NT2/D1 (cell line): ENCODE results near the gene NRDE2.

Experiments used
- DNase-seq: peaks from one replicate; pipeline ENCODE4 v3.0.0-alpha.2; 2011; ENCODE audit warnings: low read depth, low spot score
- H3K27me3 ChIP-seq: 2 replicates; pipeline ENCODE4 v1.6.0; 2011; ENCODE audit warnings: mild to moderate bottlenecking; ENCODE audit not compliant: insufficient read length, insufficient read depth
- H3K36me3 ChIP-seq: 2 replicates; pipeline ENCODE4 v1.6.1; 2011; ENCODE audit warnings: mild to moderate bottlenecking, low read length, mixed read lengths; ENCODE audit not compliant: insufficient read depth, insufficient read length
- H3K4me1 ChIP-seq: 2 replicates; pipeline ENCODE4 v1.5.1; 2011; ENCODE audit not compliant: insufficient read depth, insufficient read length
- H3K4me3 ChIP-seq: 2 replicates; pipeline ENCODE4 v1.5.1; 2011; ENCODE audit warnings: low read depth; ENCODE audit not compliant: insufficient read length
- H3K9ac ChIP-seq: 2 replicates; pipeline ENCODE4 v1.6.0; 2011; ENCODE audit warnings: low read depth; ENCODE audit not compliant: insufficient read length
- H3K9me3 ChIP-seq: 2 replicates; pipeline ENCODE4 v1.5.1; 2011; ENCODE audit warnings: mild to moderate bottlenecking, low read length; ENCODE audit not compliant: insufficient read depth
- SUZ12 ChIP-seq: IDR thresholded peaks from 2 replicates; pipeline ENCODE4 v1.6.1; 2011; ENCODE audit not compliant: insufficient read length, insufficient read depth; ENCODE audit errors: extremely low read depth
- YY1 ChIP-seq: IDR thresholded peaks from 2 replicates; pipeline ENCODE4 v1.6.1; 2011; ENCODE audit not compliant: insufficient read length, insufficient read depth
- ZNF274 ChIP-seq: IDR thresholded peaks from 2 replicates; pipeline ENCODE4 v1.6.1; 2011; ENCODE audit warnings: mild to moderate bottlenecking, low read depth, low read length

The NRDE2 gene

DNA sequence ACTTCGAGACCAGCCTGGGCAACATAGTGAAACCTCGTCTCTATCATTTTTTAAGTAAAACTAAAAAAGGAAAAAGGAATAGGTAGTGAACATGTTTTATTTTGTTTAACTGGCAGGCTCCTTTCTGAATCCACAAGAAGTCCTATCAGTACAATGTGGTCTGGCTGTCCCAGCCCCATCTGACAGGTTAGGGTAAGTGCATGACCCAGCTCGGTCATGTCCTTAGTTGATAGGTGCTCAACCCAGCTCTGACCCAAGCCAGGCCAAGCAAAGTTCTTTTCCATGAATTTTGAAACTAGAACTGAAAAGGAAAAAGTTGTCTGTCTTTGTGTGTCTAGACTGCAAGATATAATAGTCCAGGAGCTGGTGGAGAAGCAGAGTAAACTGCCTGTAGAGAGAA is 4.7 kb upstream of the NRDE2 start:
- Histone ChIP-seq H3K9me3 (no peaks in the 10 kb centered on the region), H3K9ac (no peak overlapping the region), H3K36me3 (no peaks in the 10 kb centered on the region), H3K4me3 (no peak overlapping the region), H3K4me1 (no peaks in the 10 kb centered on the region), H3K27me3 (no peaks in the 10 kb centered on the region)
- TF ChIP-seq SUZ12 (no peak), YY1 (no peak), ZNF274 (no peak)
- no peak for DNase-seq

DNA sequence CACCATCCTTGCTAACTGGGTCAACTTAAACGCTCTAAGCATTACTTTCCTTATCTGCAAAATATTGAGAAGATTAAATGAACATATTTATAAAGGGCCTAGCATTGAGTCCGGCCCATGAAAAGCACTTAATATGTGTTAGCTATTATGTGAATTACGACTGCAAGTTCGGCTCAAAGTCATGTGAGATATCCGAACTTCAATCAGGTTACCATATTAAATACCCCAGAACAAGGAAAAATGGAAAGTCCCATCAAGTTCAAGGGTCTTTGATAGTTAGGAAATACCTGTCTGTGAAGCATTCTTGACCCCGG is 487 bp upstream of the NRDE2 start:
- no peak for DNase-seq
- Histone ChIP-seq H3K4me1 (no peaks in the 10 kb centered on the region), H3K27me3 (no peaks in the 10 kb centered on the region), H3K4me3 (peak overlapping the region; percentile 36), H3K9me3 (no peaks in the 10 kb centered on the region), H3K36me3 (no peaks in the 10 kb centered on the region), H3K9ac (no peak overlapping the region)
- no peak for TF ChIP-seq SUZ12
- TF ChIP-seq YY1 = no peak
- no peak for TF ChIP-seq ZNF274

DNA sequence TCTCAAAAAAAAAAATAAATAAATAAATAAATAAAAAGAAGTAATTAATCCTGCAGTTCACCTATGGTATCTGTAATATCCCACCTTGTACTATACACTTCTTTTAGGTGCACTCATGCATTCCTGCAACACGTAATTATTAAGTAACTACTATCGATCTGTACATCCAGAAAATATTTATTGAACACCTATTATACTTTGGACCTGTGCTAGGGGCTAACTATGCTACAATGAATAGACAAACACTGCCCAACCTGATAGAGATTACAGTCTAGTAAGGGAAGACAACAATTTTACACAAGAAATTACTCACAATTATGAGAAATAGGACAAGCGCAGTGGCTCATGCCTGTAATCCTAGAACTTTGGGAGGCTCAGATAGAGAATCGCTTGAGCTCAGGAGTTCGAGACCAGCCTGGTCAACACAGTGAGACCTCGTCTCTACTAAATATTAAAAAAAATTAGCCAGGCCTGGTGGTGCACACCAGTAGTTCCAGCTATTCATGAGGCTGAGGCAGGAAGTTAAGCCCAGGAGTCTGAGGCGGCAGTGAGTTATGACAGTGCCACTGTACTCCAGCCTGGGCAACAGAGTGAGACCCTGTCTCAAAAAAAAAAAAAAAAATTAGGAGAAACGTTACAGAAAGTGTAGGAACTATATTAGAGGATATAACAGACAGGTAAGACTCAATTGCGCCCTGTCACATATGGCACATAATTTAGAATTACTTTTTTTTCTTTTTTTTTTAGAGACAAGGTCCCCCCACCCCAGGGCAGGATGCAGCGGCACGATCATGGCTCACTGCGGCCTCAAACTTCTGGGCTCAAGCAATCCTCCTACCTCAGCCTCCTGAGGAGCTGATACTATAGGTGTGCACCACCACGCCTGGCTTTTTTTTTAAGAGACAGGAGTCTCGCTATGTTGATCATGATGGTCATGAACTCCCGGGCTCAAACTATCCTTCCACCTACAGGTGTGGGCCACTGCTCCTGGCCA is 1.2 kb downstream of the NRDE2 start:
- no peak overlapping the region for H3K9ac ChIP-seq
- no peak for DNase-seq

DNA sequence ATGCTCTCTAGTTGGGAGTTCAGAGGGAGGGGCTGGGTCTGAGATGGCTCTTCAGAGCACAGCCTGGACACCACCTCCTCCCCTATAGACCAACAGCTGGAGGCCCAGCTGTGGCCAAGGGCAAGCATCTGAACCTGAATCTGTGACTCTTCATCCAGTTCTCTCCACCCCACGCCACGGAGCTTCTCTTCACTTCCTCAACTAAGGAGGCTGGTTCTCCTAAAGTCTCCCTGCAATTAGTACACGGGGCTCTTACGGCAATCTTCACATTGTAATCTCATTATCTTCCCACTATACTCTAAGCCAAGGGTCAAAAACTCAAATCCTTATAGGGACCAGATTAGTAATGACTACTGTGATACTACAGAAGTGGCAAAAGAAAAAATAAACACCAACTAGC is 9.8 kb downstream of the NRDE2 start:
- Histone ChIP-seq H3K36me3 (peaks cover 8% of the 10 kb centered on the region), H3K27me3 (no peaks in the 10 kb centered on the region), H3K4me3 (no peak overlapping the region), H3K9ac (no peak overlapping the region), H3K4me1 (no peaks in the 10 kb centered on the region), H3K9me3 (no peaks in the 10 kb centered on the region)
- TF ChIP-seq YY1 = no peak
- TF ChIP-seq SUZ12 = no peak
- no peak for TF ChIP-seq ZNF274
- DNase-seq = no peak

More for the DNA sequence above, 1.2 kb downstream of the NRDE2 start:
- H3K36me3 ChIP-seq = no peaks in the 10 kb centered on the region
- no peak overlapping the region for H3K4me3 ChIP-seq
- H3K4me1 ChIP-seq = no peaks in the 10 kb centered on the region
- no peak for TF ChIP-seq SUZ12
- TF ChIP-seq ZNF274 = no peak
- no peak for TF ChIP-seq YY1
- no peaks in the 10 kb centered on the region for H3K27me3 ChIP-seq
- no peaks in the 10 kb centered on the region for H3K9me3 ChIP-seq

DNA sequence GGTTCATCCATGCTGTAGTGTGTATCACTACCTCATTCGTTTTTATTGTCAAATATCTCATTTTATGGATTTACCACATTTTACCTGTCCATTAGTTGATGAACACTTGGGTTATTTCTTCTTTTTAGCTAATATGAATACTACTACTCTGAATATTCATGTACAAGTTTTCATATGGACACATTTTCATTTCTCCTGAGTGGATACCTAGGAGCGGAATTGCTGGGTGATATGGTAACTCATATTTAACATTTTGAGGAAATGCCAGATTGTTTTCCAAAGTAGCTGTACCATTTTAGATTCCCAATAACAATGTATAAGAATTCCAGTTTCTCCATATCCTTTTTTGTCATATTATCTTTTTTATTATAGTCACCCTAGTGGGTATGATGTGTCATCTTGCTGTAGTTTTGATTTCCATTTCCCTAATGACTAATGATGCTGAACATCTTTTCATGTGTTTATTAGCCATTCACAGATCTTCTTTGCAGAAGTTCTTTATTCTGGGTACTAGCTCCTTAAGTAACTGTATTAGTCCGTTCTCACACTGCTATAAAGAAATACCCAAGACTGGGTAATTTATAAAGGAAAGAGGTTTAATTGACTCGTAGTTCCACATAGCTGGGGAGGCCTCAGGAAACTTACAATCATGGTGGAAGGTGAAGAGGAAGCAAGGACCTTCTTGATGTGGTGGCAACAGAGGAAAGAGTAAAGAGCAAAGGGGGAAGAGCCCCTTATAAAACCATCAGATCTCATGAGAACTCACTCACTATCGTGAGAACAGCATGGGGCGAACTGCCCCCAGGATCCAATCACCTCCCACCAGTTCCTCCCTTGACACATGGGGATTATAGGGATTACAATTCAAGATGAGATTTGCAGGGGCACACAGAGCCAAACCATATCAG is 11.9 kb downstream of the NRDE2 start:
- H3K9ac ChIP-seq = no peak overlapping the region
- TF ChIP-seq ZNF274 (no peak), SUZ12 (no peak), YY1 (no peak)
- no peaks in the 10 kb centered on the region for H3K4me1 ChIP-seq
- H3K36me3 ChIP-seq = peaks cover 17% of the 10 kb centered on the region
- H3K4me3 ChIP-seq = no peak overlapping the region
- H3K27me3 ChIP-seq = no peaks in the 10 kb centered on the region
- DNase-seq = no peak
- H3K9me3 ChIP-seq = no peaks in the 10 kb centered on the region

DNA sequence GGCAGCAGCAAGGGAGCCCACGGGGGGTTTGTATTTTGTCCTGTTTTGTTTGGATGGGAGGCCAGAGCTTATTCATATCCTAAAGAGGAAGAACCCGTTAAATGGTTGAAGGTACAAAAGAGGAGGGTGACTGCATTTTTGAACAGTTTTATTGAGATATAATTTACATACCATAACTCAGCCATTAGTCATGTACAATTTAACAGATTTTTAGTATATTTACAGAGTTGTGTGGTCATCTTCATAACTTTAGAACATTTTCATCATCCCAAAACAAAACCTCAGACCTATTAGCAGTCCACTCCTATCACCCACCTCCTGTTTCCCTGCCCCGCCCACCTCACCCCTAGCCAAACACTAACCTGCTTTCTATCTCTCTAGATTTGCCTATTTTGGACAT is 12.6 kb downstream of the NRDE2 start:
- no peak overlapping the region for H3K9ac ChIP-seq
- no peaks in the 10 kb centered on the region for H3K27me3 ChIP-seq
- no peaks in the 10 kb centered on the region for H3K4me1 ChIP-seq
- H3K36me3 ChIP-seq = peaks cover 21% of the 10 kb centered on the region
- DNase-seq = no peak
- no peak for TF ChIP-seq ZNF274
- no peak for TF ChIP-seq SUZ12
- TF ChIP-seq YY1 = no peak
- H3K9me3 ChIP-seq = no peaks in the 10 kb centered on the region
- no peak overlapping the region for H3K4me3 ChIP-seq

DNA sequence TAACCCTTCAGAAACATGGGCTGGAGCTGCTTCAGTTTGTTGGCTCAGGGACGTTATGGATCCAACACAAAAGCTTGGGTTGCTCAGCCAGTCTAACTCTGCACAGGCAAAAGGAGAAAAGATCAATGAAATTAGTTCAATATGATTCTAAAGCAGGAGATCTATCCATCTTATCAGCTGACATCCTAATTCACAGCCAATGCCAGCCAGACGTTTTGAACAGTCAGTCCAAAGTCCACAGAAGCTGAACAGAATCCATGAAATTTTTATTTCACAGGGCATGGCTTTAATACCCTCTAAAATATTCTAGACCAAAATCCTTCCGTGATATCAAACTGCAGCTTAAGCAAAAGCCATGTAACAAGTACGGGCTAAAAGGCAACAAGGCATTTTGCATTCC is 13.7 kb downstream of the NRDE2 start:
- Histone ChIP-seq H3K9ac (no peak overlapping the region), H3K36me3 (peaks cover 30% of the 10 kb centered on the region), H3K4me3 (no peak overlapping the region), H3K9me3 (no peaks in the 10 kb centered on the region), H3K4me1 (no peaks in the 10 kb centered on the region), H3K27me3 (no peaks in the 10 kb centered on the region)
- DNase-seq = no peak
- TF ChIP-seq YY1 (no peak), SUZ12 (no peak), ZNF274 (no peak)
